IMR-90 (cell line): Measurements from ENCODE around the gene SPTLC1. TPM values are rescaled to one million over a fixed set of nuclear protein-coding genes. Genes with fewer than 3 reads are reported as not detected.
A peak's percentile ranks its signal among the peaks of the same experiment; 100 is the strongest.
"Not testable (repeated sequence)": the region's sequence is repeated elsewhere in the genome, so short reads cannot be mapped to it uniquely, and the experiment has no call there.

ENCODE experiments used
- ATAC-seq: fragments of 200-7000 bp; cut with Tn5 transposase; 2 replicates; pipeline ENCODE4 v1.9.1; 2020; ENCODE audit warnings: low read depth, mild to moderate bottlenecking, moderate library complexity
- BruUV-seq: library from RNA; stranded (reverse); fragments of 400-500 nt; replicated peaks from 2 replicates; lab custom pipeline; 2021; lab: Mats Ljungman, UMichigan
- CTCF ChIA-PET: fragments of 300-600 bp; formaldehyde crosslinking; extraction: SDS; loops from one replicate; lab custom pipeline; 2021; ENCODE audit warnings: antibody characterized with exemption; lab: Yijun Ruan, JAX
- POLR2A ChIA-PET: fragments of 300-600 bp; sonication (Branson Sonifier 250); formaldehyde crosslinking; loops from one replicate; lab custom pipeline; 2022; ENCODE audit warnings: antibody characterized with exemption; ENCODE audit not compliant: unreplicated experiment; lab: Charles Lee
- DNase-seq: peaks from one replicate; pipeline ENCODE4 v3.0.0; 2013
- H2AFZ ChIP-seq: replicated peaks from 2 replicates; pipeline ENCODE3; 2013; ENCODE audit warnings: low read length, mild to moderate bottlenecking; ENCODE audit not compliant: poor library complexity
- H2AK5ac ChIP-seq: 2 replicates; pipeline ENCODE4 v1.6.1; 2013; ENCODE audit warnings: low read depth, low read length, inconsistent platforms
- H2AK9ac ChIP-seq: replicated peaks from 2 replicates; pipeline ENCODE3; 2013; ENCODE audit warnings: mild to moderate bottlenecking, low read depth, low read length, moderate library complexity; ENCODE audit not compliant: poor library complexity
- H2BK120ac ChIP-seq: 2 replicates; pipeline ENCODE4 v1.6.1; 2013; ENCODE audit warnings: low read depth, low read length, inconsistent platforms
- H2BK15ac ChIP-seq: 3 replicates; pipeline ENCODE4 v1.6.1; 2013; ENCODE audit warnings: low read depth, low read length, inconsistent platforms
- H2BK20ac ChIP-seq: 2 replicates; pipeline ENCODE4 v1.6.1; 2013; ENCODE audit warnings: low read depth, mild to moderate bottlenecking, inconsistent platforms, low read length, moderate library complexity
- H2BK5ac ChIP-seq: 2 replicates; pipeline ENCODE4 v1.6.1; 2013; ENCODE audit warnings: mild to moderate bottlenecking, low read depth, low read length, inconsistent platforms; ENCODE audit not compliant: poor library complexity, severe bottlenecking
- H3K14ac ChIP-seq: replicated peaks from 2 replicates; pipeline ENCODE4 v1.6.1; 2013; ENCODE audit warnings: low read depth, low read length, inconsistent platforms
- H3K18ac ChIP-seq: 2 replicates; pipeline ENCODE4 v1.6.1; 2013; ENCODE audit warnings: low read depth, low read length, control low read depth
- H3K23ac ChIP-seq: 2 replicates; pipeline ENCODE4 v1.6.1; 2013; ENCODE audit warnings: low read depth, low read length, inconsistent platforms
- H3K27ac ChIP-seq: 2 replicates; pipeline ENCODE4 v1.5.1; 2013; ENCODE audit warnings: mild to moderate bottlenecking, control low read depth, low read length; ENCODE audit not compliant: insufficient read depth
- H3K27me3 ChIP-seq: 2 replicates; pipeline ENCODE4 v1.6.1; 2013; ENCODE audit warnings: low read length; ENCODE audit not compliant: control insufficient read depth, insufficient read depth
- H3K36me3 ChIP-seq: 2 replicates; pipeline ENCODE4 v1.6.1; 2013; ENCODE audit warnings: low read length, mixed read lengths; ENCODE audit not compliant: control insufficient read depth, insufficient read depth
- H3K4ac ChIP-seq: 2 replicates; pipeline ENCODE4 v1.6.1; 2013; ENCODE audit warnings: low read depth, low read length, inconsistent platforms
- H3K4me1 ChIP-seq: 2 replicates; pipeline ENCODE4 v1.6.1; 2013; ENCODE audit warnings: low read length, mixed read lengths; ENCODE audit not compliant: control insufficient read depth, insufficient read depth
- H3K4me2 ChIP-seq: 2 replicates; pipeline ENCODE4 v1.6.1; 2013; ENCODE audit warnings: low read depth, mild to moderate bottlenecking, control low read depth, low read length, moderate library complexity
- H3K4me3 ChIP-seq: 2 replicates; pipeline ENCODE4 v1.5.1; 2013; ENCODE audit warnings: low read depth, mild to moderate bottlenecking, control low read depth, low read length, moderate library complexity; ENCODE audit not compliant: insufficient read depth
- H3K56ac ChIP-seq: 2 replicates; pipeline ENCODE4 v1.6.1; 2013; ENCODE audit warnings: low read length, inconsistent platforms; ENCODE audit not compliant: insufficient read depth; ENCODE audit errors: extremely low read depth
- H3K79me1 ChIP-seq, 2 experiments: 2 replicates each; pipeline ENCODE4 v1.6.1; 2013; ENCODE audit warnings: low read length in 2 of 2, inconsistent platforms in 1 of 2, low read depth in 1 of 2
- H3K9ac ChIP-seq: 2 replicates; pipeline ENCODE4 v1.6.1; 2013; ENCODE audit warnings: low read depth, low read length, control low read depth
- H3K9me1 ChIP-seq: 2 replicates; pipeline ENCODE4 v1.6.1; 2013; ENCODE audit warnings: low read length, inconsistent platforms; ENCODE audit not compliant: insufficient read depth
- H3K9me3 ChIP-seq: 2 replicates; pipeline ENCODE4 v1.6.1; 2013; ENCODE audit warnings: low read length; ENCODE audit not compliant: control insufficient read depth, insufficient read depth
- H4K20me1 ChIP-seq: 2 replicates; pipeline ENCODE4 v1.6.1; 2013; ENCODE audit warnings: low read length, inconsistent platforms; ENCODE audit not compliant: insufficient read depth
- H4K5ac ChIP-seq: 2 replicates; pipeline ENCODE4 v1.6.1; 2013; ENCODE audit warnings: mild to moderate bottlenecking, low read depth, low read length, control low read depth
- H4K8ac ChIP-seq, 2 experiments: 2 replicates each; pipeline ENCODE4 v1.6.1; 2013; ENCODE audit warnings: low read depth in 2 of 2, low read length in 2 of 2, control low read depth in 1 of 2, inconsistent platforms in 1 of 2
- H4K91ac ChIP-seq: 2 replicates; pipeline ENCODE4 v1.6.1; 2013; ENCODE audit warnings: low read depth, low read length, inconsistent platforms; ENCODE audit not compliant: insufficient read depth
- NFE2L2 ChIP-seq: fragments of 150-350 bp; IDR thresholded peaks from 2 replicates; pipeline ENCODE4 v1.6.1; 2016; ENCODE audit warnings: low read depth, mild to moderate bottlenecking, low read length
- WGBS, 2 experiments: methylation state at CpG; one replicate each; pipeline versions ENCODE4 v1.1.5 to v1.1.7; 2013; ENCODE audit warnings: missing lambda C conversion rate in 2 of 2; ENCODE audit not compliant: insufficient read length in 1 of 2; ENCODE audit errors: extremely low coverage in 2 of 2; 5-methylcytosine and 5-hydroxymethylcytosine counted together
- dilution Hi-C: fragments of 300-500 bp; cut with HindIII; formaldehyde crosslinking; loops from one replicate; pipeline ENCODE4 v1.14.3; 2018; ENCODE audit warnings: low sequenced_read_pairs; ENCODE audit not compliant: unreplicated experiment
- in situ Hi-C: fragments of 300-500 bp; cut with MboI; formaldehyde crosslinking; loops from 3 replicates; pipeline ENCODE4 v1.14.3; 2019; ENCODE audit warnings: low sequenced_read_pairs, inconsistent platforms, mixed read lengths
- intact Hi-C: fragments of 100-400 bp; cut with micrococcal nuclease; formaldehyde crosslinking; loops from 2 replicates; pipeline ENCODE4 v1.10.0; 2022
- polyA plus RNA-seq, 3 experiments: library from polyadenylated mRNA; depleted of rRNA; stranded (reverse); fragments of >200 nt; gene quantifications; 2 replicates each; pipeline ENCODE4 v1.2.3, GENCODE V29; 2012; ENCODE audit warnings: low replicate concordance in 1 of 3
- total RNA-seq: library from RNA; depleted of rRNA; stranded (reverse); fragments of >200 nt; gene quantifications from 2 replicates; pipeline ENCODE4 v1.2.3, GENCODE V29; 2012

SPTLC1 gene
- total and polyA plus RNA-seq, 2 of the 4 experiments (the other 2 are of a cell fraction), result 65.7 to 92.7 TPM

DNA sequence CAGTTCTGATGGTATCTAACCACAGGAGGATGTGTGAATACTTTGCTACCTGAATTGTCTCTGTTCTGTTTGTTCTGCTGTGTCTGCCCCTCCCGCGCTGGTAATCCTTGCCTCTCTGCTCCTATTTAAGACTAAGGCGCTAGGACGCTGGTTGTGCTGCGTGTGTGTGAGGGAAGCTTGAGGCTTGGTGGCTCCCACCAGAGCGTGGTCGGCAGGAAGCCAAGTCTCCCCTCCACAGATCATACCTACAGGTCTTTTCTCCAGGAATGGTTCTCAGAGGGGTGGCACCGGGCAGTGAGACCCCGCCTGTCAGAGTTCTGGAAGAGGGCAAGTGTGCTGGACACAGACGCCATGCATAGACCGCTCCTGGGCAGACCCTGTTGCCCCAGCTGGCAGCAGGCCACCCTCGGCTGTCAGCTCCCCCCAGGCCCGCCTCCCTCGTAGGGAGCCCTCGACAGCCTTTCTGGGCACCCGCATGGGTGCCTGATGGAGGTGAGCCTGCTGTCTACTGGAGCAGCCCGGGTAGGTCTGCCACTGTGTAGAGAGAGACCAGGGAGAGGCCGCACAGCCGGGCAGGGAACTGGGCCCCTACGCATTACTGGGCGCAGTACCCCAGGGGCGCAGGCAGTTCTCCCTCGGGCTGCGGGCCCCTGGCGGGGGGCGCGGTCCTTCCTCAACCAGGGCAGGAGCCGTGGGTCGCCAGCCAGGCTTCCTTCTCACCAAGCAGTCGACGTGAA lies 111.7 kb downstream of the SPTLC1 start:
- Histone ChIP-seq H3K79me1 (no peaks in the 10 kb centered on the region), H3K27me3 (peaks cover 4% of the 10 kb centered on the region), H4K5ac (no peak overlapping the region), H3K36me3 (no peaks in the 10 kb centered on the region), H2BK20ac (no peak overlapping the region), H2AK9ac (peak overlapping the region; percentile 34), H2BK5ac (no peak overlapping the region), H2AFZ (no peak overlapping the region), H3K4me3 (no peak overlapping the region), H3K56ac (no peak overlapping the region), H2BK120ac (no peak overlapping the region), H3K27ac (no peak overlapping the region), H3K9ac (no peak overlapping the region), H3K9me1 (no peaks in the 10 kb centered on the region), H3K4me1 (no peaks in the 10 kb centered on the region), H3K9me3 (no peaks in the 10 kb centered on the region), H4K20me1 (no peaks in the 10 kb centered on the region), H3K4me2 (no peak overlapping the region), H3K4ac (no peak overlapping the region), H3K23ac (no peak overlapping the region), H4K91ac (no peak overlapping the region), H4K8ac (no peak overlapping the region), H3K14ac (no peak overlapping the region), H2AK5ac (no peak overlapping the region), H2BK15ac (no peak overlapping the region), H3K18ac (no peak overlapping the region)
- ATAC-seq (no peak), DNase-seq (no peak)
- in situ Hi-C loops (no loop called here), intact Hi-C loops (no loop called here), dilution Hi-C loops (no loop called here)
- no TSS peak for BruUV-seq
- no peak for TF ChIP-seq NFE2L2
- ChIA-PET POLR2A (no interaction called here), CTCF (interaction anchor here (0.6 kb wide), 1 partner anchor 37 kb away, joined by 3 read pairs; no protein-coding TSS in a partner anchor)
- 90% methylated on average over 12 of the region's 31 CpGs; no CpG with 5 or more reads in 1 of the 2 experiments for WGBS, 2 experiments

DNA sequence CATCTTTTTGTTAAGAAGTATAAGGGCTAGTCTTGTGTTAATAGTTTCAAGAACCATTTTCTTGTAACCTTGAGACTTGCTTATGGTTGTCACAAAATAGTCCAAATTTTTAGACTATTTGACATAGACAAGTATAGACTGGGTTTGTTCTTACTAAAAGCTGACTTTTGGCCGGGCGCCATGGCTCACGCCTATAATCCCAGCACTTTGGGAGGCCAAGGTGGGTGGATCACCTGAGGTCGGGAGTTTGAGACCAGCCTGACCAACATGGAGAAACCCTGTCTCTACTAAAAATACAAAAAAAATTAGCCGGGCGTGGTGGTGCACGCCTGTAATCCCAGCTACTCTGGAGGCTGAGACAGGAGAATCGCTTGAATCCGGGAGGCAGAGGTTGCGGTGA lies 113.3 kb downstream of the SPTLC1 start:
- H3K14ac ChIP-seq, CTCF ChIA-PET, H2BK20ac ChIP-seq, H3K36me3 ChIP-seq, H3K4me2 ChIP-seq, intact Hi-C loops, H4K91ac ChIP-seq, H2AK5ac ChIP-seq, H2AFZ ChIP-seq, H3K79me1 ChIP-seq, H2BK5ac ChIP-seq, H3K56ac ChIP-seq, H2BK120ac ChIP-seq, ATAC-seq, H3K23ac ChIP-seq, H4K5ac ChIP-seq, H2AK9ac ChIP-seq, H4K8ac ChIP-seq, H3K4me1 ChIP-seq, H3K27ac ChIP-seq, BruUV-seq, H4K20me1 ChIP-seq, H3K9ac ChIP-seq, H3K27me3 ChIP-seq, H3K18ac ChIP-seq, DNase-seq, H3K9me3 ChIP-seq, dilution Hi-C loops, H3K9me1 ChIP-seq, in situ Hi-C loops, H3K4me3 ChIP-seq, H2BK15ac ChIP-seq, H3K4ac ChIP-seq: not testable (repeated sequence)
- POLR2A ChIA-PET, result interaction anchor here (0.6 kb wide), 1 partner anchor 10 kb away, joined by 3 read pairs; no protein-coding TSS in a partner anchor
- 100% methylated on average over 4 of the region's 10 CpGs; no CpG with 5 or more reads in 1 of the 2 experiments for WGBS, 2 experiments
